Gastroesophageal sphincter (tissue), 3 donors: Measurements from ENCODE around the gene EIF3M.

Experiments used
- CTCF ChIP-seq, 4 experiments: fragments of 200-600 bp in 2 of 4; fragments of 450-650 bp in 2 of 4; sonication (generic) in 1 of 4; IDR thresholded peaks; one replicate each; pipeline ENCODE4 v1.5.1; 2017 to 2019; ENCODE audit warnings: antibody characterized with exemption in 4 of 4, mild to moderate bottlenecking in 2 of 4, moderate library complexity in 2 of 4
- POLR2A ChIP-seq, 2 donors: fragments of 450-650 bp; IDR thresholded peaks; one replicate each; pipeline ENCODE4 v1.6.1; 2017; ENCODE audit warnings: antibody characterized with exemption in 2 of 2, mild to moderate bottlenecking in 2 of 2, moderate library complexity in 1 of 2
- POLR2AphosphoS5 ChIP-seq: sonication (generic); formaldehyde crosslinking; IDR thresholded peaks from one replicate; pipeline ENCODE4 v1.6.1; 2017; ENCODE audit warnings: antibody characterized with exemption

DNA sequence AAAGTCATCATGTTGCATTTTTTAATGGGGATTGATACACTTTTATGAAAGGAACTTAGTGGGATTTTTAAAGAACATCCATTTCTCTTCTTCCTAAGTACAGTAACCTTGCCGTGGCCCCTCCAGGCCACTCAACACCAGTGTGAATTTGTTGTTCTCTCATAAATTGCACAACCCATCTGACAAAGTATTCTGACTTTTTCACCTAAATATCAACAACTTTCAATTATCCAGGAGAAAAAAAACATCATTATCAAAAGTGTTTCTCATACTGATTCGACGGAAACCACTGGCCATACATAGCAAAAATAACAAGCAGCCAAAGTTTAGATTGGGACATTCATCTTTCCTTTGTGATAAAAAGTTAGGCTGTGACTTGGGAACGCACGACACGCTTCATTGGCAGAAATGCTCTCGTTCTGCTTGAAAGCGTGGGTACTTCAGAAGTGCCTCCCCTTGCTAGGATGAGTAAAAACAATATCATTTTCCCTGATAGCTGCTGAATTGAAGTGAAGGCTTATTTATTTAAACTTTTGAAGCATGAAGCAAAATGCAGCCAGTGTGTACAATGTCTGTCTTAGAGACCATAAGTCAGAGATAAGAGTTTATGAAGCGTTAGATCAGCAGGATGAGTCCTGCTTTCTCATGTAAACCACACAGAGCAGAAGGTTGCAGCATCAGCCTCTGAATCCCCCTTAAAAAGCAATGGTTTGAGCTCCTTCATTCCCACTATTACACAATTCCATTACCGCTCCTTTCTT is 20.6 kb upstream of the EIF3M start:
- no peak for TF ChIP-seq CTCF (IDR thresholded peaks at IDR 0.05)
- TF ChIP-seq POLR2A (IDR thresholded peaks at IDR 0.05), result no peak
- TF ChIP-seq POLR2AphosphoS5, result no peak
